VCaP (cell line): Measurements from ENCODE around the gene NUDT14.

Source experiments
- H3K27ac ChIP-seq: fragments of 450-650 bp; 2 replicates; pipeline ENCODE4 v1.5.1; 2017
- CTCF ChIP-seq: fragments of 450-650 bp; conservative IDR thresholded peaks from 2 replicates; pipeline ENCODE4 v1.5.1; 2017; ENCODE audit warnings: mild to moderate bottlenecking, moderate library complexity

Gene NUDT14

GRCh38 chr14:105166571-105167302 is 14.4 kb downstream of the NUDT14 start:
- no peak for TF ChIP-seq CTCF
- peak overlapping the region; percentile 76 for H3K27ac ChIP-seq

- H3K27ac ChIP-seq: peak overlapping the region; percentile 76
- TF ChIP-seq CTCF: no peak
Observed at GRCh38 chr14:105165761-105166485, 15.2 kb downstream of the NUDT14 start.

GRCh38 chr14:105165134-105165704 is 15.9 kb downstream of the NUDT14 start:
- peak overlapping the region; percentile 76 for H3K27ac ChIP-seq

GRCh38 chr14:105163040-105163742 is 17.9 kb downstream of the NUDT14 start:
- peak overlapping the region; percentile 4; the same call in 1 of the 2 replicates for H3K27ac ChIP-seq
- TF ChIP-seq CTCF: no peak

More at GRCh38 chr14:105165134-105165704, 15.9 kb downstream of the NUDT14 start:
- no peak for TF ChIP-seq CTCF

- H3K27ac ChIP-seq: no peak overlapping the region
- no peak for TF ChIP-seq CTCF
Observed at GRCh38 chr14:105162669-105162979, 18.5 kb downstream of the NUDT14 start.

GRCh38 chr14:105161964-105162668 is 19.0 kb downstream of the NUDT14 start:
- TF ChIP-seq CTCF: no peak
- no peak overlapping the region for H3K27ac ChIP-seq

GRCh38 chr14:105161309-105161708 is 19.8 kb downstream of the NUDT14 start:
- no peak overlapping the region for H3K27ac ChIP-seq
- no peak for TF ChIP-seq CTCF
